Panc1 (cell line): ENCODE measurements around the gene PTPMT1.

Source experiments
- POLR2AphosphoS5 ChIP-seq: IDR thresholded peaks from 2 replicates; pipeline ENCODE4 v1.6.1; 2012; ENCODE audit warnings: mild to moderate bottlenecking, low read depth, low read length, moderate library complexity
- SIN3A ChIP-seq: IDR thresholded peaks from 2 replicates; pipeline ENCODE4 v1.6.1; 2012; ENCODE audit warnings: low read depth, mild to moderate bottlenecking, low read length, moderate library complexity, borderline replicate concordance; ENCODE audit not compliant: insufficient read depth
- TCF7L2 ChIP-seq: IDR thresholded peaks from 2 replicates; pipeline ENCODE4 v1.6.1; 2011; ENCODE audit warnings: mild to moderate bottlenecking, low read depth, low read length, inconsistent platforms
- TF ChIP-seq, protein P1 (sequence below): fragments of 450-650 bp; IDR thresholded peaks from 2 replicates; pipeline ENCODE4 v1.5.1; 2017; ENCODE audit warnings: mild to moderate bottlenecking

DNA sequence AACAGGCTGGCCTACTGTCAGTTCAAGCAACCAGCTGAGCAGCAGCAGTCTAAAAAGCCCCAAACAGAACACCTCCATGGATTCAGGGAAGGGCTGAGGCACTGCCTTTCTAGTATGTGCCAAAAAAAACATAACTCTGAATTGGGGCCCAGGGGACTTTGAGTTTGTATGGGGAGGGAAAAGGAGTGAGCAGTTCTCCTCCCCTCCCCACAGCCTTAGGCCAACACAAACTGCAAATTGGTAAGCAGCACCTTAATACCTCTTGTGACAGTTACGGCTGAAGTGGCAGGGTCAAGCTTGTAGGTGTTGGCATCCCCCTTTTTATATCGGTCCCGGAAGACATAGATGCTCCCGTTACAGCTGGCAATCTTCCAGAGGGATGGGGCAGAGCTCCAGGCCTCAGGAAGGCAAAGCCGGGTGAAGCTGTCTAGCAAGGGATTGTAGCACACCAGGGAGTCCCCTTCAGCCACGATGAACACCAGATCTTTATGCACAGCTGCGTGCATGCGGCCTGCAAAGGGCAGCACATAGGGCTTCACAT, 7.4 kb downstream of the PTPMT1 start:
- TF ChIP-seq, protein P1, sequence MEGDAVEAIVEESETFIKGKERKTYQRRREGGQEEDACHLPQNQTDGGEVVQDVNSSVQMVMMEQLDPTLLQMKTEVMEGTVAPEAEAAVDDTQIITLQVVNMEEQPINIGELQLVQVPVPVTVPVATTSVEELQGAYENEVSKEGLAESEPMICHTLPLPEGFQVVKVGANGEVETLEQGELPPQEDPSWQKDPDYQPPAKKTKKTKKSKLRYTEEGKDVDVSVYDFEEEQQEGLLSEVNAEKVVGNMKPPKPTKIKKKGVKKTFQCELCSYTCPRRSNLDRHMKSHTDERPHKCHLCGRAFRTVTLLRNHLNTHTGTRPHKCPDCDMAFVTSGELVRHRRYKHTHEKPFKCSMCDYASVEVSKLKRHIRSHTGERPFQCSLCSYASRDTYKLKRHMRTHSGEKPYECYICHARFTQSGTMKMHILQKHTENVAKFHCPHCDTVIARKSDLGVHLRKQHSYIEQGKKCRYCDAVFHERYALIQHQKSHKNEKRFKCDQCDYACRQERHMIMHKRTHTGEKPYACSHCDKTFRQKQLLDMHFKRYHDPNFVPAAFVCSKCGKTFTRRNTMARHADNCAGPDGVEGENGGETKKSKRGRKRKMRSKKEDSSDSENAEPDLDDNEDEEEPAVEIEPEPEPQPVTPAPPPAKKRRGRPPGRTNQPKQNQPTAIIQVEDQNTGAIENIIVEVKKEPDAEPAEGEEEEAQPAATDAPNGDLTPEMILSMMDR: no peak
- TF ChIP-seq SIN3A (no peak), POLR2AphosphoS5 (no peak), TCF7L2 (no peak)
